Thoracic aorta (tissue), 2 donors: ENCODE results near the gene PNCK. TPM values are rescaled to one million over a fixed set of nuclear protein-coding genes. Genes with fewer than 3 reads are reported as not detected.
A peak's percentile ranks its signal among the peaks of the same experiment; 100 is the strongest.

Experiments used
- ATAC-seq: fragments of 150-250 bp; one replicate; pipeline ENCODE4 v1.8.0; 2017; ENCODE audit warnings: low read depth; ENCODE audit not compliant: insufficient number of reproducible peaks, low FRiP score
- DNase-seq: peaks from one replicate; pipeline ENCODE4 v3.0.0-alpha.2; 2020; ENCODE audit warnings: low spot score
- H3K27ac ChIP-seq, 2 donors: fragments of 200-600 bp; sonication (generic); 1 replicate in 1 of 2; 2 replicates in 1 of 2; pipeline ENCODE4 v1.5.1; 2016; ENCODE audit warnings: mild to moderate bottlenecking in 2 of 2, moderate library complexity in 2 of 2
- H3K27me3 ChIP-seq: fragments of 200-600 bp; sonication (generic); replicated peaks from 2 replicates; pipeline ENCODE4 v1.6.0; 2016; ENCODE audit warnings: mild to moderate bottlenecking; ENCODE audit not compliant: insufficient read depth
- H3K36me3 ChIP-seq: fragments of 200-600 bp; sonication (generic); one replicate; pipeline ENCODE4 v1.5.1; 2016
- H3K4me1 ChIP-seq, 2 donors: fragments of 200-600 bp; sonication (generic); 1 replicate in 1 of 2; 2 replicates in 1 of 2; pipeline versions ENCODE4 v1.5.1 to v1.6.0; 2016; ENCODE audit warnings: low read depth in 2 of 2, mild to moderate bottlenecking in 1 of 2; ENCODE audit not compliant: control insufficient read depth in 1 of 2
- H3K4me3 ChIP-seq: fragments of 200-600 bp; sonication (generic); 2 replicates; pipeline ENCODE4 v1.5.1; 2016; ENCODE audit warnings: mild to moderate bottlenecking
- H3K9me3 ChIP-seq: fragments of 200-600 bp; sonication (generic); 2 replicates; pipeline ENCODE4 v1.5.1; 2016
- CTCF ChIP-seq: fragments of 200-600 bp; sonication (generic); IDR thresholded peaks from one replicate; pipeline ENCODE4 v1.5.1; 2019; ENCODE audit warnings: antibody characterized with exemption
- total RNA-seq, 2 donors: library from RNA; depleted of rRNA; stranded (reverse); fragments of >200 nt; gene quantifications; one replicate each; pipeline versions ENCODE4 v1.1.0 to v1.2.3, GENCODE V29; 2016

The PNCK gene
- total RNA-seq, 2 donors from 2014 or later, result 1.2 to 3.2 TPM

DNA sequence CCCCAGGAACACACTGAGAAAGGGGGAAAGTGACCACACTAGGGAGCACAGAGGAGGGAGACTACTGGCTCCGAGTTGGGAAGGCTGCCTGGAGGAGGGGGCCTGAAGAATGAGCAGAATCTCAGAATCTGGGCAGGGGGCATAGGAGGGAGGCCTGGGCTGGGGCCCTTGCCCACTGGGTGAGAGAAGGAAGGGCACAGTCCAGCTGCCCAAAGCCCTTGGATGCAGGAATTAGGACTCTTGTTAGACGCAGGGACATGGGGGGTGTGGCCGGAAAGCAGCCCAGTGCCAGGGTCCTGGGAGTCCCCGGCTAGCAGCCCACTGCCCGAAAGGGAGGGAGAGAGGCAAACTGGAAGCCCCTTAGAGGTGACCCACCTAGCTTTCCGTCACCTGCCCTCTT, 28.5 kb downstream of the PNCK start:
- ATAC-seq (no peak), DNase-seq (no peak)
- Histone ChIP-seq H3K4me1 (peaks cover 0 to 20% of the 10 kb centered on the region in 2 donors), H3K27ac (no peak overlapping the region), H3K9me3 (no peaks in the 10 kb centered on the region), H3K36me3 (no peaks in the 10 kb centered on the region), H3K4me3 (no peak overlapping the region), H3K27me3 (no peaks in the 10 kb centered on the region)
- TF ChIP-seq CTCF, result no peak

GRCh38 chrX:153644356-153645125, 29.1 kb downstream of the PNCK start:
- DNase-seq (no peak), ATAC-seq (no peak)
- no peaks in the 10 kb centered on the region for H3K27me3 ChIP-seq
- no peak overlapping the region for H3K27ac ChIP-seq
- no peaks in the 10 kb centered on the region for H3K36me3 ChIP-seq
- no peaks in the 10 kb centered on the region for H3K9me3 ChIP-seq
- TF ChIP-seq CTCF, result no peak
- no peak overlapping the region for H3K4me3 ChIP-seq
- peaks cover 0 to 20% of the 10 kb centered on the region in 2 donors for H3K4me1 ChIP-seq

GRCh38 chrX:153643431-153644351, 29.9 kb downstream of the PNCK start:
- no peak for TF ChIP-seq CTCF
- H3K36me3 ChIP-seq, result no peaks in the 10 kb centered on the region
- DNase-seq (no peak), ATAC-seq (no peak)
- no peaks in the 10 kb centered on the region for H3K9me3 ChIP-seq
- H3K27ac ChIP-seq, result no peak overlapping the region
- H3K4me3 ChIP-seq, result peak overlapping the region; percentile 33
- no peaks in the 10 kb centered on the region for H3K27me3 ChIP-seq
- H3K4me1 ChIP-seq, result peaks cover 0 to 20% of the 10 kb centered on the region in 2 donors

DNA sequence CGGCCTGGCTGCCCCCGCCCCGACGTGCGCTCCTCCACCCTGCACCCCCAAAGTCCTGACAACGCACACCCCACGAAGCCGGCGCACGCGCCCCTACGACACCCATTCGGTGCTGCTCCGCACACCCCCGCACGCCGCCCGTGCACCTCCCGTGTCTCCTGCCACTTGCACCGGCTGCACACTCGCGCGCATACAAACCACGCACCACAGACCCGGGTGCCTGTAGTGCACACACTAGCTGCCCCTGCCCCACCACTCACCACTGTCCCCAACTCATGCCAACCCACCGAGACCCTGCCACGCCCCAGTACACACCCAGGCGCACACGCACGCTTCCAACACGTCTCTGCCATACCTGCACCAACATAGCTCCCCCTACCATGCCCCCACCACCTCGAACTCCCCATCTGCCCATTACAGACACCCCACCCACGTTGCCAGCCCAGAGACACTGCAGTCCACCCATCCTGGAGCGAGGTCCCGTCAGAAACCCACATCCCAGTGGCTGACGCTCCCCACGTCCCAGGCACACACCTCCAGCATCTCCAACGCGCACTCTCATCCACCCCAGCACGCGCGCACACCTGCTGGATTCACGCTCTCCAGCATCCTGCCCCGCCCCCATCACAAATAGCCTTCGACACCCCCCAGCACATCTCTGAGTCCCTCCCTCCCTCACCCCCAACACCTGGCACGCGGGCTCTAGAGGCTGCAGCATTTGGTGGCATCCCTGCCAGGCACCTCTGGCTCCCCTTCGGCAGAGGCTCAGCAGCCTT, 30.8 kb downstream of the PNCK start:
- DNase-seq (no peak), ATAC-seq (no peak)
- no peak overlapping the region for H3K27ac ChIP-seq
- no peak for TF ChIP-seq CTCF
- no peaks in the 10 kb centered on the region for H3K27me3 ChIP-seq
- H3K4me3 ChIP-seq, result no peak overlapping the region
- no peaks in the 10 kb centered on the region for H3K36me3 ChIP-seq
- H3K9me3 ChIP-seq, result no peaks in the 10 kb centered on the region
- peaks cover 0 to 20% of the 10 kb centered on the region in 2 donors for H3K4me1 ChIP-seq
